GM19452 (cell line): ENCODE measurements around the gene KIAA0825.
"Not testable (repeated sequence)": the region's sequence is repeated elsewhere in the genome, so short reads cannot be mapped to it uniquely, and the experiment has no call there.

Source experiments
- ATAC-seq: cut with Tn5 transposase; IDR thresholded peaks from one replicate; pipeline ENCODE4 v1.9.1; 2021; ENCODE audit not compliant: unreplicated experiment

The KIAA0825 gene

DNA sequence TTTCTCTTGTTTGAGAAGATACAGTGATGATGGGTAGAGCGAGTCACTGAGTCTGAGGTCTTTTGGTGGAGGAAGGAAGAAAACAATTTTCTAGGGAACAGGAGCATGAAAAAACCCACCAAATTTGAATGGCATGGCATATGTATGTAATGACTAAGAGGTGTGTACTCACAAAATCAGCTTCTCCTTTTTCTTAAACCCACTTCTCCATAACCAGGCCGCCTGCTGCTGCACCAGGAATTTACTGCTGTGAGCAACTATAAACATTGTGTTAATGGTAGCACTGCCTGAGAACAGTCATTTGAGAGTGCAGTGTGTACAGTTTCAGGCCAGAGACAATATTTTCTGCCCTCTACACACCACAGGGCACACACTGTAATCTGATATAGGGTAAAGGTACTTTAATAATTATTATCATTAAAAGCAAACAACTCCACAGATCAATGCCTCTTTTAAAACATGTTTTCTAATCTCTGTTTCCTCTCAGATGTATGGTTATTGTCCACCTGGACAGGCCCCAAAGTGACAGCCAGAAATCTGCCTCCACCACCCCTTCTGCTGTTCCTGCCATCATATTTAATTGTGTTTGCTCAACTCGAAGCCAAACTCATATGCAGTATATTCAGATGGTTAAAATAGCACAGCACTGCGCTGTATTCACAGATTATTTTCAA lies 241.6 kb downstream of the KIAA0825 start:
- no peak for ATAC-seq

DNA sequence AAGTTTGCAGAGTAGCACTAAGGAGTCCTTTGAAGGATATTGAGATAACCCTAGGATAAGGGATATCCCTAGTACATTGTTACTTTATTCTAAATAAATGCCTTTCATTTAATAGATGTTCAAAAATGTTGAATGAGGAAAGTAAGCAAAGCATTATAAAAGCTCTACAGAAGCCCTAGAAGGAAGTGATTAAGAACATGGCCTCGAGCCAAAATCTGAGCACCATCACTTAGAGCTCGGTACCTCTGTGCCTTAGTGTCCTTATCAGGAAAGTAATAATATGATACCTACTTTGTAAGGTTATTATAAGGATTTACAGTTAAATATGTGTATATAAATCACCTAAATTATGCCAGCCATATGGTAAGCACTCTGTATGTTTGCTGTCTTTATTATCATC lies 242.6 kb downstream of the KIAA0825 start:
- ATAC-seq = no peak

DNA sequence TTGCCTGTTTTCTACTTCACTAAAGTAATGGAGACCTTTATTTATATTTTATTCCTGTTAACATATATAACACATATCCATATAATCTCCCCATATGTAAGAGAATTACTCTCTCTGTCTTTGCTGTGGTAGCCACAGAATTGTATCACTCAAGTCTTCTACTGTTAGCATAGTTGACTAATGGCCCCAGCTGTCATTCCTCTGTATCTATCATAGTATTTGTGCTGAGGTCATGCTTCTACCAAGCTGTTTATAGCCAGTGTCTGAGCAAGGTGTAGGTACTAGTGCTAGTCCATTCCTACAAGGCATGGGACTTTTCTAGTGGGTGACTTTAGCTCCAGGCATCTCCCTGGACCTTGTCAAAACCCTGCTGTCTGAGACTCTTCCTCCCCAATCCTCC lies 244.1 kb downstream of the KIAA0825 start:
- no peak for ATAC-seq

DNA sequence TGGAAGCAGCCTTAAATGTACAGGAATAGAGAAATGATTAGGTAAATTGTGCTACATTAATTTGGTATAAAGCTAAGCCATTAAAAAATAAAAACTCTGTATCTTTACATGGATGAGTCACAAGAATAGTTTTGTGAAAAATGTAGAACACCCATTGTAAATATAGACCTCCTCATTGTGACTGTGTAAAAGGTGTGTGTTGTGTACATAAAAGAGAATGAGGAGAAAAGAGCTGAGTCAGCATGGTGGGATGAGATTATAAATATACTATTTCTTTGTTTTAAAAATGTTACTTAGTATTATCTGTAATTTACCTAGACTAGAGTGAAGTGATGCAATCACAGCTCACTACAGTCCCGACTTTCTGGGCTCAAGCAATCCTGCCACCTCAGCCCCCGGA lies 250.5 kb downstream of the KIAA0825 start:
- ATAC-seq = no peak

DNA sequence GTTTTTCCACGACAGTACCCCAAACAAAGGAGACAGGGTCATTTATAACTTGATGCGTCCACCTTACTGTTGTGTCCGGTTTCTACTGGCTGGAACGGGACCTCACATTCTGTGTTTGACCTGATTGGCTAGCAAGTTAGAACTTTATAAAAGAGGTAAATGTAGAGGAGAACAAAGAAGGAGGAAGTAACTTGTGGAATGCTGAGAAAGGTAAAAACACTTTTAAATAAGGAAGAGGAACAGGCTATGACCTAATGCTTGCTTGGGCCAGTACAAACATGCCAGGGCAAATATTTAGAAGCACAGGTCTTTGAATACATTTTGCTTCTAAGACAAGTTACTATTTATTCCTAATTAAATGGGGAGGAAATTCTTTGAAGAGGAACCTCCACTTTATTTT lies 251.6 kb downstream of the KIAA0825 start:
- ATAC-seq = no peak

DNA sequence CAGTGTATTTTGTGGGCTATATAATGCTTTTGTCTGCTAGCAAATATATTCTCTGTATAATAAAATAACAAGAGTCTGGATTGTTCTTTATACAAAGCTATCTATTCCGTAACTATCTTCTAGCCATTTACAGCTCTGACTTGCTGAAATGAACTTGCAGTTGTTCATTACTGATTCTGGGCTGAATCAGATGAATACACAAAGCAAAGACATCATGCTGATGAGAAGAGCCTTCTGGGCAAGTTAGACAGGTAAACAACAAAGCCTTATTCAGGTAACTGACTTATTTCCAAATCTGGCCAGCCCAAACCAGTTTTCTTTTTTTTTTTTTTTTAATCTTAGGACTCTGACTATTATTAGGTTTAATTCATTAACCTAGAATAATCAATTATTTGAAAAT lies 255.5 kb downstream of the KIAA0825 start:
- ATAC-seq = no peak

DNA sequence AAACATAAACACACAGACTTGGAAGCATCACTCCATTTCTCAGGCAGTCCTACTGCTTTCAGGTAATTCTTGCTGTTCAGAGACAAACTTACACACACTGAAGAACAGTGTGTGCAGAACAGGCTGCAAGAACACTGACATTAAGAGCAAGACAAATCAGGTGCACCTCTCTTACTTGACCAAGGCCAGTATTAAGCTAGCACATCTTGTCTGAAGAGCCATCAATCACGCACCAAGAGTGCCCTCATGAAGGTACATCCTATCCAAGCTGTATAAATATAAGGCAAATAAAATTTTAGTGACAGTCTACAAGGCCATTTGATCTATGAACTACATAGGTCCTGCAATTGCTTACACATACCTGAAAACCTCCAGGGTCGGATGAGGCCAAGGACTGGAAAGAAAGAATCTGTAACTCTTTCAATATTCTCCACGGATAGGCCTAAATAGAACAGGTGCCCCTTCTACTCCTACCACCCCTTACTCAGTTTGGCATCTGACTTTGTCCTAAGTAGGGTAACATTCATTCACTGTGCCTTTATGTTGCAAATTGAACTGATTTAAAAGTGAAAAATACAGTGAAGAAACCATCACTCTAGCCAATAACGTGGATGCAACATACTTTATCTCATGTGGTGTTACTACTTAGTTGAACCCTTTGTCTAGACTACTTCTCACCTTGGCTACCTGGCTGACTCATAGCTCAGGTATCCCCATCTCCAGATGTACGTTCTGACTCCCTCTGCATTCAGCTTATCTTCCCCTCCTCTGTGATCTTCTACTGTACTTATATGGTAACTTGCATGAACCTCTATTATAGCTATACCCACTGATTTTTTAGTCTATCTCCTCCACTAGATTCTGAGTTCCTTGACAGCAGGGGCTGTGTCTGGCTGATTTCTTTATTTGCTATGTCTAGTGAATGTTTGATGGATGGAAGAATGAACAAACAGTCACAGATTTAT lies 256.3 kb downstream of the KIAA0825 start:
- no peak for ATAC-seq

DNA sequence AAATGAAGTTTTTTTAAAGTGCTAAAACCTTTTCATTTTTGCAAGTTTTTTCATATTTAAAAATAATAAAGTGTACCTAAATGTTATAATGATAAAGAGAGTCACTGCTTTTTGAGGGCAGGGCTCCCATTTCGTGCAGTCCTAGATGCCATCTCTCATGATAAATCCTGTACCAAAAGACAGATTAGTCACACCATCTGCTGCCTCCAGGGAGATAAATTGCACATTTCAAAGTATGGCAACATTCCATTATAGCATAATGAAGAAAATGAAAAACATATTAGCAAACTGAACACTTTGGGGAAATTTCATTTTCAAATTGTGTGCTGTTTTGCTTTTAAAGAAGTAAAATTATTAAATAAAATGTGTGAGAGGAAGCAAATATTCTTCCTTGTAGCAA lies 257.2 kb downstream of the KIAA0825 start:
- no peak for ATAC-seq

DNA sequence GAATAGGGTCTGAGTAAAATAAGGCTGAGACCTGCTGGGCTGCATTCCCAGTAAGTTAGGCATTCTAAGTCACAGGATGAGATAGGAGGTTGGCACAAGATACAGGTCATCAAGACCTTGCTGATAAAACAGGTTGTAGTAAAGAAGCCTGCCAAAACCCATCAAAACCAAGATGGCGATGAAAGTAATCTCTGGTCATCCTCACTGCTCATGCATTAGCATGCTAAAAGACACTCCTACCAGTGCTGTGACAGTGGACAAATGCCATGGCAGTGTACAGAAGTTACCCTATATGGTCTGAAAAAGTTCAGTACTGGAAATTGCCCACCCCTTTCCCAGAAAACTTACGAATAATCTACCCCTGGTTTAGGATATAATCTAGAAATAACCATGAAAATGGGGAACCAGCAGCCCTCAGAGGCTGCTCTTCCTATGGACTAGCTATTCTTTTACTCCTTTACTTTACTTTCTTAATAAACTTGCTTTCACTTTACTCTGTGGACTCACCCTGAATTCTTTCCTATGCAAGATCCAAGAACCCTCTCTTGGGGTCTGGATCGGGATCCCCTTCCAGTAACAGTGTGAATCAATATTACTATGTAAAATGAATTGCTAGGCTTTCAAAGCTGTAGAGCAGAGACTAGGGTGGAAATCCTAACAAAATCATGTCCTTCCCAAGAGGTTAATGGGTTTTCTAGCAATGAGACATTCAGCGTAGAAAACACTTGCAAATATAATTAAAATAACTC lies 257.8 kb downstream of the KIAA0825 start:
- no peak for ATAC-seq

DNA sequence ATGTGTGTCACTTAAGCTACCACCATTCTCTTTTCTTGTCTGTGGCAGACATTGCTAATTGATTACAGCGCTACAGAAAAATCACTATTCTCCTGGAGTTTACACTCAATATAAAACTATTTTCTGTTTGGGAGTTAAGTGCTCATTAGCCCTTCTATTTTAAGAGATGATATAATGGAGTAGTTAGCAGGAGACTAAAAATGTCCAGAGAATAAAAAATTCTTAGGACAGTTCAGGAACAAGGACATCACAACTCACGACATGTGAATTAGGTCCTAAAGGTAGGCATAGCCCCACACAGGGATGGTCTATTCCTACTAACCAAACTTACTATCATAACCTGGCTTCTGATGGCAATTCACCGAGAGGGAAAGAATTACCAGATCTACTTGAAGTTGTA lies 258.5 kb downstream of the KIAA0825 start:
- ATAC-seq = no peak

DNA sequence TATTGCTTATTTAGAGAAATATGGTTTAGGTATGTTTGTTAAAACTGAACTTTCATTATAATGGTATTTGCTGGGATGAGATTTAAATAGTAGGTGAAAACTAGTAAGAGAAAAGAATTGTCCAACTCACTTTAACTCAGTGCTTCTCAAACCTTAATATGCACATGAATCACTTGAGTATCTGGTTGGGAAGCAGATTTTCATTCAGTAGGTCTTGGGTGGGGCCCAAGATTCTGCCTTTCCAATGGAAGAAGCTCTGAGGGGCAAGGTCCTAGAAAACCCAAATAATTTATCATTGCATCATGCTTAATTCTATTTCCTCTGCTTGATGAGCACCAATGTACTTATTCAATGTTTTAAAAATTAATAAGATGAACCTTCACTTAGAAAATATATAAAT lies 262.6 kb downstream of the KIAA0825 start:
- ATAC-seq = no peak

DNA sequence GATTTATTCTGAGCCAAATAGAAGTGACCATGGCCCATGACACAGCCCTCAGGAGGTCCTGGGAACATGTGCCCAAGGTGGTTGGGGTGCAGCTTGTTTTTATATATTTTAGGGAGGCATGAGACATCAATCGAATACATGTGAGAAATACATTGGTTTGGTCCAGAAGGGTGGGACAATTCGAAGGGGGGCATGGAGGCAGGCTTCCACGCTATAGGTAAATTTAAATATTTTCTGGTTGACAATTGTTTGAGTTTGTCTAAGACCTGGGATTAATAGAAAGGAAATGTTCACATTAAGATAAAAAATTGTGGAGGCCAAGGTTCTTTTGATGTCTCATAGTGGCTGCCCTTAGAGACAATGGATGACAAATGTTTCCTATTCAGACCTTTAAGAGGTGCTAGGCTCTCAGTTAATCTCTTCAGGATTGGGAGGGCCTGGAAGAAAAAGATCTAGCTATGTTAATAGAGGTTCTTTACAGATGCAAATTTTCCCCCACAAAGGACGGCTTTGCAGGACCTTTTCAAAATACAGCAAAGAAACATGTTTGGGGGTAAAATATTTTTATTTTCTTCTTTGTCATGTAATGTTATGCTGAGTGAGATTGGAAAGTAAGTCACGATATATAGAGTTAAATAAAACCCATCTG lies 263.4 kb downstream of the KIAA0825 start:
- not testable (repeated sequence) for ATAC-seq

DNA sequence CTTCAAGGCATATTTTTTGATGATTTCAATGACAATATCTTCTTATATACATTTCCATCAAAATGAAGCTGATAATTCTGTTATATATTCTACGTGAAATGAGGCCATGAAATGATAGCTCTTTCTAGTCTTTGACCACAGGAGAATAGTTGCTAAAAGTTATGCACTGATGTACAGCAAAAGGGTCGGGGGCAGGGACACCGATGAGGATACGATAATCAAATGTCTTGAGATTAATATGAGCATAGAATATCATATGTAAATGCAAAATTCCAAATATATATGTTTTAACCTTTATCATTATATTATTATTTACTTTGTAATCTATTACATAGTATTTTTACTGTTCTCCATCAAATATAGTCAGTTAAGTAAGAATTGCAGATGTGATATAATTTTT lies 264.8 kb downstream of the KIAA0825 start:
- ATAC-seq = no peak

DNA sequence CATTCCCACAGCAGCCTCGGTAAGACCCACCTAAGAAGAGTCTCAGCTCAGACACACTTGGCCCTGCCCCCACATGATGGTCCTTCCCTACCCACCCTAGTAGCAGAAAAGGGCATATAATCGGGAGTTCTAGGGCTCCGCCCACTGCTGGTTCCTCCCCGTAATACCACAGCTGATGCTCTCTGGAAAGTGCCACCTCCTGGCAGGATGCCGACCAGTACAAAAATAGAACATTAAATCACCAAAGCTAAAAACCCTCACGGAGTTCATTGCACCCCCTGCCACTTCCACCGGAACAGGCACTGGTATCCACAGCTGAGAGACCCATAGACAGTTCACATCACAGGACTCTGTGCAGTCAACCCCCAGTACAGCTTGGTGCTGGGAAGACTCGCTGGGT lies 271.3 kb downstream of the KIAA0825 start:
- ATAC-seq = no peak

DNA sequence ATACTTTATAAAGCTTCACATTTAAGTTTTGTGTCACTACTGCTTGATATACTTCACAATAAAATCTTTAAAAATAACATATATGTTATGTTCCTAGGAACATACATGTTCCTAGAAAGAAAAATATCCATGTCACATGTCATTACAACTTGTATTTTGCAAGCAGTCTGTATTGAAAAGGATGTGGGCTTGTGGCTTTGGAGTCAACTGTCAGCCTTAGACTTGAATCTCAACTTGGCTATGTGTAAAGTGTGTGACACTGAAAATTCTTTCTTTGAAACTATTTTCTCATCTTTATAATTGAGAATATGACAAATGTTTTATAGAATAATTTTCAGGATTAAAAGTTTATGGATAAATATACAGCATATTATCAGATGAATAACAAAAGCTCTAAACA lies 273.1 kb downstream of the KIAA0825 start:
- ATAC-seq = no peak

DNA sequence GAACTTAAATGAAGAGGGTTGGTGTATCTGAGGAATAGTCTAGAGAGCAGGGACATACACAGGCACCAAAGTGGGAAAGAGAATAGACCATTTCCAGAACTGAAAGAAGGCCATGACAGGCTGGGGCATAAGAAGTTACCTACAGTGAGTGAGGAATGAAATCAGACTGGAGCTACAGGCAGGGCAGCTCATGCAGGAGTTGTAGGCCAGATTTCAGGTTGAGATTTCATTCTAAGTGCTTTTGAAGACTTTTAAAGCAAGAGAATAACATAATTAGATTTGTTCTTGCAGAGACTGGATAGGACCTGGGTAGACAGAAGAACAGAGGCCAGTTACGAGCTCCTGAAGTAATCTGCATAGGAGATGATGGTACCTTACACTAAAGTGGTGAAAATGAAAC lies 280.8 kb downstream of the KIAA0825 start:
- no peak for ATAC-seq

DNA sequence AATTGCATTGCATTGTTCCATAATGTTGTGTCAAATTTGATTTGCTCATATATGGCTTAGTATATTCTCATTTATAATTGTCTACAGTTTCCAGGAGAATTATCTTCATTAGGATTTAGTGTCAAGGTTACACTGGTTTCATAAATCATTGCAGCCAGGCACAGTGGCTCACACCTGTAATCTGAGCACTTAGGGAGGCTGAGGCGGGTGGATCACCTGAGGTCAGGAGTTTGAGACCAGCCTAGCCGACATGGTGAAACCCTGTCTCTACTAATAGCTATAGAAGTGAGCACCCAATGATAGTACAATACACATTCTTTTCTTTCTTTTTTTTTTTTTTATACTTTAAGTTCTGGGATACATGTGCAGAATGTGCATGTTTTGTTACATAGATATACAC lies 282.5 kb downstream of the KIAA0825 start:
- ATAC-seq = no peak

DNA sequence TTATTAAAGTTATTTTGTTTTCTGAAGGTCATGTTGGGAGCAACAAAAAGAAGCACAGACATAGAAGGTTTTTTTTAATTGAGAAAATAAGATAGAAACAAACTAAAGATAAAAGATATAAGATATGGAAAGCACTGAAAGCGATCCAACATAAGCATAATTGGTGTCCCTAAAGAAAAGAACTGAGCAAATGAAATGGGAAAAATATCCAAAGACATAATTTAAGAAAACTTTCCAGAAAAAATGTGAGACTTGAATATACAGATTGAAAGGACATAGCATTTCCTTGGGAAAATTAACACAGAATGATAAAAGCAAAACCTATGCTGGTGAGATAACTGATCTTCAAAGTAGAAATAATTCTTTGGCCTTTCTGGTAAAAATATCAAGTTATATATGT lies 289.3 kb downstream of the KIAA0825 start:
- no peak for ATAC-seq

DNA sequence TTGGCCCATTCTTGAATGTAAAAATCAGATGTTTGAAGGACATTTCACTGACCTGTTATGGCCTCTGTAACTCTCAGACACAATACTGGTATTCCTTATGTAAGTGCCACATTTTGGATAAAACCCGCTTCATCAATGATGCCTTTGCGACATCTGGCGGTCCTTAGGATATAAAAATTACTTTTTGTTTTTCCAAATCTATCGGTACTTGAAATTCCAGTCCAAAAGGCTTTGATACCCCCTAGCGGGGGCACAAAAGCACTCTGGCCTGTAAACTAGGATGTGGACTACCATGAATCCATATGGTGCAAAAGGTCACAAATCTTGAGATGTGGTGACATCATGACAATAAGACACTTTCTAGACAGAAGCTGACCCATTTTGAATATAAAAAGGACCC lies 291.8 kb downstream of the KIAA0825 start:
- ATAC-seq = no peak

DNA sequence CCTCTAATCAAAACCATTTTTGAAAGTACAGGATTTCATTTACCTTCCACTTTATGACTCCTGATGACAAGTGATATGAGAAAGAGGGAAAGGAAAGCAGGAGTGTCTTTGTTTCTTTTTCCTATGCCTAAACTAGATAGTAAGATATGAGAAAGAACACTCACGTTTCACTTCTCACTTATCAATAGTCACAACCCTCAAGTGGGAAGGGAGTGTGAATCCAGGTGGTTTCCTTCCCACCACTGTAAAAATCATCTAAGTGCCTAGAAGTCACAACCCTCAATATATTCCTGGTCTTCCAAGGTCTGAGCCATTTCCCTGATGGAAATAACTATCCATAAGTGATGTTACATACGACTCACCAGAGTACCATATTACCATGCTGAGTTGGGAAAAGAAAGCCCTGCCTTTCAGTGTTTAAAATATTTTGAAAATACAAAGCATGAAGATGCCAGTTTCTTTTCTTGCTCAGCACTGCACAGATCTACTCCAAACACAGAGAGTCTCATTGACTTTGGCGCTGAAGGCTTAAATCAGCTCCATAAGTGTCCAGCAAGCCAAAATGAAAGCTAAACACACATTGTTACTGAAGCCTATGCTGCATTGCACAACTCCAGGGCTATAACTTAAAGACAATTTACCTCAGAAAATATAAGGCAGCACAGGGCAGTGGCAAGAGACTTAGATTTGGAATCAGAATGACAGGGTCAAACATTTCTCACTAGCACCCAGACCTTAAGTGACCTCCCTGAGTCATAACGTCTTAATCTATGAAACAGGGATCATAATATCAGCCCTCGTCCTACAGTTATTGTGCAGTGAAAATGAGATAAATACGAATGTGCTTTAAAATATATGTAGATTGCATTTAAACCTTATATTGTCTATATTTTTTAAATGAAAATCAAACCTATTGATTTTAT lies 301.2 kb downstream of the KIAA0825 start:
- no peak for ATAC-seq
